Body of pancreas (tissue), 4 donors: ENCODE results near the gene PCGF2. TPM values are rescaled to one million over a fixed set of nuclear protein-coding genes. Genes with fewer than 3 reads are reported as not detected.

ENCODE experiments used
- ATAC-seq: fragments of 150-250 bp; one replicate; pipeline ENCODE4 v1.9.1; 2016
- DNase-seq, 4 donors: peaks; one replicate each; pipeline ENCODE4 v3.0.0-alpha.2; 2019
- H3K27ac ChIP-seq, 4 donors: fragments of 200-600 bp; sonication (generic); 1 replicate in 3 of 4; 2 replicates in 1 of 4; pipeline versions ENCODE4 v1.5.1 to v1.6.1; 2016 to 2019; ENCODE audit warnings: mild to moderate bottlenecking in 1 of 4, mixed read lengths in 1 of 4, moderate library complexity in 1 of 4
- H3K27me3 ChIP-seq, 2 donors: fragments of 200-600 bp; sonication (generic); one replicate each; pipeline ENCODE4 v1.6.0; 2016; ENCODE audit warnings: mild to moderate bottlenecking in 1 of 2
- H3K36me3 ChIP-seq, 2 donors: fragments of 200-600 bp; sonication (generic); replicated peaks in 1 of 2; 2 replicates each; pipeline ENCODE4 v1.5.1; 2016; ENCODE audit warnings: low read depth in 2 of 2; ENCODE audit not compliant: insufficient read depth in 1 of 2
- H3K4me1 ChIP-seq: fragments of 200-600 bp; sonication (generic); one replicate; pipeline ENCODE4 v1.6.0; 2016
- H3K4me3 ChIP-seq, 2 donors: fragments of 200-600 bp; sonication (generic); 1 replicate in 1 of 2; 2 replicates in 1 of 2; pipeline ENCODE4 v1.5.1; 2016 to 2019
- H3K9me3 ChIP-seq, 3 donors: fragments of 200-600 bp; sonication (generic); 1 replicate in 2 of 3; 2 replicates in 1 of 3; pipeline ENCODE4 v1.5.1; 2016
- CTCF ChIP-seq, 7 experiments: fragments of 450-650 bp in 4 of 7; fragments of 200-600 bp in 3 of 7; sonication (generic) in 3 of 7; IDR thresholded peaks; one replicate each; pipeline ENCODE4 v1.5.1; 2016 to 2019; ENCODE audit warnings: antibody characterized with exemption in 7 of 7
- POLR2A ChIP-seq, 3 donors: fragments of 450-650 bp; IDR thresholded peaks; one replicate each; pipeline ENCODE4 v1.6.1; 2016; ENCODE audit warnings: antibody characterized with exemption in 3 of 3, mild to moderate bottlenecking in 2 of 3
- WGBS, 2 donors: methylation state at CpG; one replicate each; pipeline ENCODE4 v1.1.5; 2017; 5-methylcytosine and 5-hydroxymethylcytosine counted together
- intact Hi-C: fragments of 100-400 bp; cut with DNase I; formaldehyde crosslinking; loops from one replicate; pipeline ENCODE4 v1.15.1; 2023
- total RNA-seq, 2 donors: library from RNA; depleted of rRNA; stranded (reverse); fragments of >200 nt; gene quantifications; one replicate each; pipeline ENCODE4 v1.1.0, GENCODE V29; 2016

Gene PCGF2
- total RNA-seq, 2 donors from 2014 or later, result 5.9 to 9.3 TPM

GRCh38 chr17:38719943-38720641, 28.0 kb downstream of the PCGF2 start:
- no peaks in the 10 kb centered on the region for H3K27me3 ChIP-seq
- no peaks in the 10 kb centered on the region for H3K9me3 ChIP-seq
- TF ChIP-seq CTCF (IDR thresholded peaks at IDR 0.05) (no peak), POLR2A (IDR thresholded peaks at IDR 0.05) (no peak)
- DNase-seq, result no peak
- no peak overlapping the region for H3K4me3 ChIP-seq
- intact Hi-C loops, result no loop called here
- no peak for ATAC-seq
- WGBS, 2 donors, result 73 to 78% methylated on average over 27 to 34 of the region's 39 CpGs
- H3K4me1 ChIP-seq, result peaks cover 11% of the 10 kb centered on the region
- peaks cover 0 to 6% of the 10 kb centered on the region in 2 donors for H3K36me3 ChIP-seq
- no peak overlapping the region for H3K27ac ChIP-seq

- Histone ChIP-seq H3K4me1 (peaks cover 11% of the 10 kb centered on the region), H3K27me3 (no peaks in the 10 kb centered on the region), H3K9me3 (no peaks in the 10 kb centered on the region), H3K36me3 (peaks cover 0 to 8% of the 10 kb centered on the region in 2 donors), H3K4me3 (no peak overlapping the region), H3K27ac (peak overlapping the region in 1 of 4 donors; percentile 25)
- TF ChIP-seq CTCF (IDR thresholded peaks at IDR 0.05) (no peak), POLR2A (IDR thresholded peaks at IDR 0.05) (no peak)
- WGBS, 2 donors, result 91% methylated on average over 28 of the region's 29 CpGs
- ATAC-seq (no peak), DNase-seq (no peak)
- intact Hi-C loops, result no loop called here
These were observed 28.7 kb downstream of the PCGF2 start for GRCh38 chr17:38719289-38719942.

- TF ChIP-seq CTCF (IDR thresholded peaks at IDR 0.05) (no peak), POLR2A (IDR thresholded peaks at IDR 0.05) (no peak)
- Histone ChIP-seq H3K36me3 (peaks cover 0 to 16% of the 10 kb centered on the region in 2 donors), H3K4me3 (no peak overlapping the region), H3K9me3 (no peaks in the 10 kb centered on the region), H3K27me3 (no peaks in the 10 kb centered on the region), H3K27ac (no peak overlapping the region), H3K4me1 (peaks cover 14% of the 10 kb centered on the region)
- DNase-seq, result no peak
- WGBS, 2 donors, result 86 to 87% methylated on average over 11 to 12 of the region's 12 CpGs
- no peak for ATAC-seq
- intact Hi-C loops, result no loop called here
These were observed 30.9 kb downstream of the PCGF2 start for GRCh38 chr17:38717139-38717745.

GRCh38 chr17:38716368-38717005, 31.6 kb downstream of the PCGF2 start:
- Histone ChIP-seq H3K27me3 (no peaks in the 10 kb centered on the region), H3K36me3 (peaks cover 0 to 18% of the 10 kb centered on the region in 2 donors), H3K9me3 (no peaks in the 10 kb centered on the region), H3K27ac (no peak overlapping the region), H3K4me1 (peaks cover 22% of the 10 kb centered on the region), H3K4me3 (no peak overlapping the region)
- intact Hi-C loops, result no loop called here
- ATAC-seq, result no peak
- WGBS, 2 donors, result 82 to 92% methylated on average over 4 to 18 of the region's 18 CpGs
- DNase-seq, result no peak
- TF ChIP-seq CTCF (IDR thresholded peaks at IDR 0.05), result no peak
- TF ChIP-seq POLR2A (IDR thresholded peaks at IDR 0.05), result no peak
